Measurements from ENCODE around the gene GARRE1. TPM values are rescaled to one million over a fixed set of nuclear protein-coding genes. Genes with fewer than 3 reads are reported as not detected.

The GARRE1 gene
- total and polyA plus RNA-seq, 2 of the 13 experiments (the other 11 are each of a cell fraction or from before 2014, with no cell fraction given), result 8.0 to 11.7 TPM

GRCh38 chr19:34254046-34254697 is at the start of gene GARRE1 (continued):
- TF ChIP-seq, protein P1, sequence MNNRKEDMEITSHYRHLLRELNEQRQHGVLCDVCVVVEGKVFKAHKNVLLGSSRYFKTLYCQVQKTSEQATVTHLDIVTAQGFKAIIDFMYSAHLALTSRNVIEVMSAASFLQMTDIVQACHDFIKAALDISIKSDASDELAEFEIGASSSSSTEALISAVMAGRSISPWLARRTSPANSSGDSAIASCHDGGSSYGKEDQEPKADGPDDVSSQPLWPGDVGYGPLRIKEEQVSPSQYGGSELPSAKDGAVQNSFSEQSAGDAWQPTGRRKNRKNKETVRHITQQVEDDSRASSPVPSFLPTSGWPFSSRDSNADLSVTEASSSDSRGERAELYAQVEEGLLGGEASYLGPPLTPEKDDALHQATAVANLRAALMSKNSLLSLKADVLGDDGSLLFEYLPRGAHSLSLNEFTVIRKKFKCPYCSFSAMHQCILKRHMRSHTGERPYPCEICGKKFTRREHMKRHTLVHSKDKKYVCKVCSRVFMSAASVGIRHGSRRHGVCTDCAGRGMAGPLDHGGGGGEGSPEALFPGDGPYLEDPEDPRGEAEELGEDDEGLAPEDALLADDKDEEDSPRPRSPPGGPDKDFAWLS (CRISPR knock-in tag; IDR thresholded peaks at IDR 0.05; ENCODE audit: borderline replicate concordance), result no peak
- TF ChIP-seq, protein P2, sequence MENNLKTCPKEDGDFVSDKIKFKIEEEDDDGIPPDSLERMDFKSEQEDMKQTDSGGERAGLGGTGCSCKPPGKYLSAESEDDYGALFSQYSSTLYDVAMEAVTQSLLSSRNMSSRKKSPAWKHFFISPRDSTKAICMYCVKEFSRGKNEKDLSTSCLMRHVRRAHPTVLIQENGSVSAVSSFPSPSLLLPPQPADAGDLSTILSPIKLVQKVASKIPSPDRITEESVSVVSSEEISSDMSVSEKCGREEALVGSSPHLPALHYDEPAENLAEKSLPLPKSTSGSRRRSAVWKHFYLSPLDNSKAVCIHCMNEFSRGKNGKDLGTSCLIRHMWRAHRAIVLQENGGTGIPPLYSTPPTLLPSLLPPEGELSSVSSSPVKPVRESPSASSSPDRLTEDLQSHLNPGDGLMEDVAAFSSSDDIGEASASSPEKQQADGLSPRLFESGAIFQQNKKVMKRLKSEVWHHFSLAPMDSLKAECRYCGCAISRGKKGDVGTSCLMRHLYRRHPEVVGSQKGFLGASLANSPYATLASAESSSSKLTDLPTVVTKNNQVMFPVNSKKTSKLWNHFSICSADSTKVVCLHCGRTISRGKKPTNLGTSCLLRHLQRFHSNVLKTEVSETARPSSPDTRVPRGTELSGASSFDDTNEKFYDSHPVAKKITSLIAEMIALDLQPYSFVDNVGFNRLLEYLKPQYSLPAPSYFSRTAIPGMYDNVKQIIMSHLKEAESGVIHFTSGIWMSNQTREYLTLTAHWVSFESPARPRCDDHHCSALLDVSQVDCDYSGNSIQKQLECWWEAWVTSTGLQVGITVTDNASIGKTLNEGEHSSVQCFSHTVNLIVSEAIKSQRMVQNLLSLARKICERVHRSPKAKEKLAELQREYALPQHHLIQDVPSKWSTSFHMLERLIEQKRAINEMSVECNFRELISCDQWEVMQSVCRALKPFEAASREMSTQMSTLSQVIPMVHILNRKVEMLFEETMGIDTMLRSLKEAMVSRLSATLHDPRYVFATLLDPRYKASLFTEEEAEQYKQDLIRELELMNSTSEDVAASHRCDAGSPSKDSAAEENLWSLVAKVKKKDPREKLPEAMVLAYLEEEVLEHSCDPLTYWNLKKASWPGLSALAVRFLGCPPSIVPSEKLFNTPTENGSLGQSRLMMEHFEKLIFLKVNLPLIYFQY (CRISPR knock-in tag; IDR thresholded peaks at IDR 0.05; ENCODE audit: borderline replicate concordance), result no peak
- TF ChIP-seq MED13 (CRISPR knock-in tag; IDR thresholded peaks at IDR 0.05) (peak; percentile 63; the same call in 1 of the 2 replicates), TEAD2 (CRISPR knock-in tag; IDR thresholded peaks at IDR 0.05) (no peak), ZNF800 (CRISPR knock-in tag; IDR thresholded peaks at IDR 0.05) (0 out of 2 replicates have a peak, but pooled peaks have one; percentile 27), ZNF777 (CRISPR knock-in tag; IDR thresholded peaks at IDR 0.05) (peak; percentile 68; the same call in 1 of the 2 replicates), HNF1B (CRISPR knock-in tag; IDR thresholded peaks at IDR 0.05) (no peak), ZNF589 (CRISPR knock-in tag; conservative IDR thresholded peaks at IDR 0.05) (no peak), MBD4 (IDR thresholded peaks at IDR 0.05; ENCODE audit: borderline replicate concordance, low read length) (no peak), ZNF510 (CRISPR knock-in tag; IDR thresholded peaks at IDR 0.05; ENCODE audit: low read depth) (no peak), ZBTB20 (CRISPR knock-in tag; IDR thresholded peaks at IDR 0.05; ENCODE audit: borderline replicate concordance, low read depth) (peak; percentile 49; the same call in 1 of the 2 replicates), ZNF747 (CRISPR knock-in tag; IDR thresholded peaks at IDR 0.05; ENCODE audit: borderline replicate concordance) (no peak), HINFP (CRISPR knock-in tag; IDR thresholded peaks at IDR 0.05; ENCODE audit: low read depth) (peak; percentile 68; the same call in 1 of the 2 replicates)
- TF ChIP-seq, protein P3, sequence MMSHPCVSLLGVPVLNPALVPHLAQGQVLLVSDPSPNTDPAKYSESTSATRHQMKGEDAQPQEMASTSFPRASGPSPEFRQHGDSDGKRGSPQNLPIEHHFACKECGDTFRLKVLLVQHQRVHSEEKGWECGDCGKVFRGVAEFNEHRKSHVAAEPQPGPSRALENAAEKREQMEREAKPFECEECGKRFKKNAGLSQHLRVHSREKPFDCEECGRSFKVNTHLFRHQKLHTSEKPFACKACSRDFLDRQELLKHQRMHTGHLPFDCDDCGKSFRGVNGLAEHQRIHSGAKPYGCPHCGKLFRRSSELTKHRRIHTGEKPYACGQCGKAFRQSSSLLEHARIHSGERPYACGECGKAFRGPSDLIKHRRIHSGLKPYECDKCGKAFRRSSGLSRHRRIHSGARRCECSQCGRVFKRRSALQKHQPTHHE (CRISPR knock-in tag; IDR thresholded peaks at IDR 0.05; ENCODE audit: borderline replicate concordance), result no peak
